ENCODE measurements around the gene CASP9.
"Not testable (repeated sequence)": the region's sequence is repeated elsewhere in the genome, so short reads cannot be mapped to it uniquely, and the experiment has no call there.

The CASP9 gene

DNA sequence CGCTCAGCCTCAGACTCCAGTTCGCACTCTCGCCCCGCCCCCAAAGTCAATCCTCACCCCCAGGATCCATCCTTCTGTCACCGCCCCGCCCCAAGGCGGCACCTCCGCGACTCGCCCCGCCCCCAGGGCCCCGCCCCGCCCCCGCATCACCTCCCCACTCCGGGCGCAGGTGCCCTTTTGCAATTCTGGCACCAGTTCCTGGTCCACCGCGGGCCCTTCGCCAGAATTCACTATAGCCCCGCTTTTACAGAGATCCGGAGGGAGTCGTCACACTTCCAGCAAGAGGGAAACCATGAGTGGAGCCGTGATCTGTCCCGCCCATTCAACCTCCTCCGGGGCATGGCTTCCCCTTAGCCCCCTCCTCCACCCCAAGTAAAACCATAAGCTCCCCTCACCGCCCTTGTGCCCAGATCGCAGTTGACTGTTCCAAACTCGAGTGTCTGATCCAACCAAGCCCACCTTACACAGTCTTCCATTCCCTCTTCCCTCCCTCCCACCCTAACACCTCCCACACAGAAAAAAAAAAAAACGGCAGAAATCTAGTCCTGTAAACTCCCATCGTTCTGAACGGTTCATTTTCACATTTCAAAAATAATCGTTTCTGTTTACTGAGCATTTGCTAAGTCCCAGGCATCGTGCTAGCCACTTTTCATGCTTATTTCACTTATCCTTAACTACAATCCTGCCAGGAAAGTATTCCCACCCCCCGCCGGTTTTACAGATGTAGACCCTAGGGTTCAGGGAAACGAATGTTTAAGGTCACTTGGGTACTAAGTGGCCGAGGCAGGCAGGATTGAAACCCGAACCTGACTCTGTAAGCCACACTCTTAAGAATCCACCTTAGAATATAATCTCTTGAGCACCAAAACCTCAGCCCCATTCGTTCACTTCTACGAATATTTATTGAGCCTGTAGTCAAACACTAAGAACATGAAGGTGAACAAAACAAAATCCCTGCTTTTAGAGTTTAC lies 1.3 kb upstream of the CASP9 start:
- DNase-seq: no peak

- DNase-seq: peak; percentile 99 to 100 (median 100)
Measured at GRCh38 chr1:15524283-15525049, 451 bp upstream of the CASP9 start.

DNA sequence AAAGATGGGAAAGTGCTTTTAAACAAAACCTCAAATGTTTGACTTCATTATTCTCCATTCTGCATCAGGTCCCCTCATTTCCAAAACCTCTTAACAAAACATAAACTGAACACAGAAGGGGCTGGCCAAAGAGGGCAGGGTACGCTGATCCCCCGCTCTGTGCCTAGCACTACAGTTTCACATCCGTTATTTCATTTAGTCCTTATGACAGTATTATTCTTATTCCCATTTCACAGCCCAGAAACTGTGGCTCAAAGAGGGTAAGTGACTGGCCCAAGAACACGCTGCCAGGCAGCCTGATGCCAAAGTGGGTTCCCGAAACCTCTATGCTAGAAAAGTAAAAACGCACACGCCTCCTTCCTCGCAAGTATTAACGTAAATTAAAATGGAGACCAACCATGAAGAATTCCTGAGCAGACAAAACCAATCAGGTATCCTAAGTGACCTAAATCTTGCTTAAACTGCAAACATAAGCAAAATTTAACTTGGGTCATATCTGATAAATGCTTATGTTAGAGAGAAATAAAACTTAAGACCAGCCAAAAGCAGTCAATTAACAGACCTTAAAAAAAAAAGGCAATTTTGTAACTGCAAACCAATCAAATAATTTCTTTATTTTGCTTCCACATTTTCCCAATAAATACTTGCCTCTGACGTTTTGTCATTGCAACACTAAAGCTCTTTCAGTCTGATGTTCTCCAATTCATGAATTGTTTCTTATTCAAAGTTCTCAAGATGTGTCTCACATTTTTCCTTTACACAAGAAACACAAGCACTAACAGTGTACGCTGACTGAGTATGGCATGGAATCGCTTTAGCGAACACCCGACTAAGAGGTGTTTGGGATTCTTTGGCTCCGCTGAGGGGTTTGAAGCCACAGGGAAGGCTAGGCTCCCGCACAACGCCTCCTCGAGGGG lies 653 bp downstream of the CASP9 start:
- no peak for DNase-seq

GRCh38 chr1:15522551-15522950 lies 1.5 kb downstream of the CASP9 start:
- no peak for DNase-seq

DNA sequence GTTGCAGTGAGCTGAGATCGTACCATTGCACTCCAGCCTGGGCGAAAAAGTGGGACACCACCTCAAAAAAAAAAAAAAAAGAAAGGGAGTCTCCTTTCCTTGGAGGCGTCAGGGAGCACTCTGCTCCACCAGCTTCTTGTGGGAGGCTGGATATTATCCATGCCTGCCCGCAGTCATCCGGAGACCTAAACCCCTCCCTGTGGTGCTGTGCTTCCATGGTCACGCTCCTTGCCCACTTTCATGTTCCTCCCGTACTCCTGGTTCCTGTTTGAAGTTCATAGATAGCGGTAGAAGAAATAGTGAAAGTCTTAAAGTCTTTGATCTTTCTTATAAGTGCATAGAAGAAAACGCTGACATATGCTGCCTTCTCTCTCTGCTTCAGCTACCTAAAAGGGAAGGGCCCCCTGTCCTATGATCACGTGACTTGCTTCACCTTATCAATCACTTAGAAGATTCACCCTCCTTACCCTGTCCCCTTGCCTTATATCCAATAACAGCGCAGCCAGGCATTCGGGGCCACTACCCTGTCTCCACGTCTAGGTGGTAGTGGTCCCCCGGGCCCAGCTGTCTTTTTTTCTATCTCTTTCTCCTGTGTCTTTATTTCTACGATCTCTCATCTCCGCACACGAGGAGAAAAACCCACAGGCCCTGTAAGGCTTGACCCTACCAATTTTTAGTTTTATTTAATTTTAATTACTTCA lies 2.7 kb downstream of the CASP9 start:
- DNase-seq: not testable (repeated sequence)

DNA sequence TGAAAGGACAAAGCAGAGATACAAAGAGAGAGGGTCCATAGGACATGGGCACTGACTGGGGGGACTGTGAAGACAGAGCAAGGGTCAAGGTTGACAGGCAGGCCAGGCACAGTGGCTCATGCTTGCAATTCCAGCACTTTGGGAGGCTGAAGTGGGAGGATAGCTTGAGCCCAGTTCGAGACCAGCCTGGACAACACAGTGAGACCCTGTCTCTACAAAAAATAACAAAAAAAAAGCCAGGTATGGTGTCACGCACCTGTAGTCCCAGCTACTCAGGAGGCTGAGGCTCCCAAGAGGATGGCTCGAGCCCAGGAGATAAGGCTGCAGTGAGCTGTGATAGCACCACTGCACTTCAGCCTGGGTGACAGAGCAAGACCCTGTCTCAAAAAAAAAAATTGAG lies 4.4 kb downstream of the CASP9 start:
- no peak for DNase-seq

DNA sequence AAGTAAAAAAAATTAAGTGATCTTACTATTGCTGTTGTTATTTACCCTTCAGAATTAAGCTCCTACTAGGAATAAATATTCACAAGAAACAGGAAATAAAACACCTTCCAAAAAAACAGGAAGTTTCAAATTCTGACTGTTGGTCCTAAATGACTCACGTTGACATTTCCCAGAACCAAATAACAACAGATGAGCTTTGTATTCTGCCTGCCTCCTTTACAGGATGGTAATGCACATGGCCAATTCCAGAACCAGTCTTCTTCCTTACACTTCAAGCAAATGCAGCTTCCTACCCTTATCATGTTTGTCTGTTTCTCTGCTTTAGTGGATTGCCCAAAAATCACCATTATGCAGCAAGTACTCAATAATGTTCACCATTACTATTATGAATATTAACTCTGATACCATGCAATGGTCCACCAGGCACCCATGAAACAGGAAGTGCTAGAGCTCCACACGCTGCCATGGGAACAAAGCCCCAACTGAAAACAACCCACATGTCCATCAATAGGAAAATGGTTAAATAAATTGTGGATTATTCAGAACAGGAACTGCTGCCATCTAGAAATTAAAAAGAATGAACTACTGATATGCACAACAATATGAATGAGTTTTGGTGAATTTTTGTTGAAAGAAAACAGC lies 8.9 kb downstream of the CASP9 start:
- DNase-seq: no peak

DNA sequence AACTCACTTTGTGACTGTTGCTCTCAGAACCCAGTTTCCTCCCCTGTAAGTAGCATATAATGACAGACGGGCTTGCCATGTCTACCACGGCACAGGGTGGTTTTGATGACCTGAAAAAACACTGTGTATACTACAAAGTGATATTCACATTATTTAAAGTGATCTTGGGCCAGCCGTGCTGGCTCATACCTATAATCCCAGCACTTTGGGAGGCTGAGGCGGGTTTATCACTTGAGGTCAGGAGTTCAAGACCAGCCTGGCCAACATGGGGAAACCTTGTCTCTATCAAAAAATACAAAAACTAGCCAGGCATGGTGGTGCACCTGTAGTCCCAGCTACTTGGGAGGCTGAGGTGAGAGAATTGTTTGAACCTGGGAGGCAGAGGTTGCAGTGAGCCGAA lies 9.5 kb downstream of the CASP9 start:
- DNase-seq: not testable (repeated sequence)

DNA sequence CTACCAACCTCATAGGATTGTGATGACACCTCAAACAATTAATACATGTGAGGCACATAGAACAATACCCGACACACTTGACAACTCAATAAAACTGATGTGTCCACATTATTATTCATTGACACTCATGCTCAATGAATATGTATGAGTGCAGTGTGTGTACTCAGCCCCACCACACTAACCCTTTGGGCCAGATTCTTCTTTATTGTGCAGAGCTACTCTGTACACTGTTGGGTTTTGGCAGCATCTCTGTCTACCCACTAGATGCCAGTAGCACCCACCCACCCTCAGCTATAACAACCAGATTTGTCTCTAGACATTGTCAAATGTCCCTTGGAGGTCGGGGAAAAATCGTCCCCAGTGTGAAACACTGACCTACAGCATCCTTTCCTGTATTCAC lies 10.1 kb downstream of the CASP9 start:
- DNase-seq: no peak

DNA sequence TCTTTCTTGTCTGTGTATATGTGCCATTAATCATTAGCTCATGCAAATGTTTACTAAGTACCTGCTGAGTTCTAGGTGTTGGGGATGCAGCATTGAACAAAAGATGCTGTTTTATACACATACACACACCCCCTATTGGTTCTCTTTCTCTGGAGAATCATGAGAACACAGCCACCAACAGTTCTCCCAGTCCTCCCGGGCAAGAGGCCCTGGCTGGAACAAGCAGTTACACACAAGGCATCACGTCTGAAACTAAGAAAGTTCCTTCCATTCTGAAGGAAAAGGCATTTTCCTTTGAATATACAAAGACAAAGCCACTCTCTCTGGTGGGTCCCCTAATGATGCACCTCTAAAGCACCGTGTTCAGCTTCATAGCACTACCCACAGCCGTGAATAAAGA lies 10.8 kb downstream of the CASP9 start:
- DNase-seq: no peak

- DNase-seq: no peak
Measured at GRCh38 chr1:15510611-15511405, 13.2 kb downstream of the CASP9 start.

- DNase-seq: no peak
Measured at GRCh38 chr1:15509586-15509985, 14.4 kb downstream of the CASP9 start.

GRCh38 chr1:15508700-15509487 lies 15.1 kb downstream of the CASP9 start:
- no peak for DNase-seq

DNA sequence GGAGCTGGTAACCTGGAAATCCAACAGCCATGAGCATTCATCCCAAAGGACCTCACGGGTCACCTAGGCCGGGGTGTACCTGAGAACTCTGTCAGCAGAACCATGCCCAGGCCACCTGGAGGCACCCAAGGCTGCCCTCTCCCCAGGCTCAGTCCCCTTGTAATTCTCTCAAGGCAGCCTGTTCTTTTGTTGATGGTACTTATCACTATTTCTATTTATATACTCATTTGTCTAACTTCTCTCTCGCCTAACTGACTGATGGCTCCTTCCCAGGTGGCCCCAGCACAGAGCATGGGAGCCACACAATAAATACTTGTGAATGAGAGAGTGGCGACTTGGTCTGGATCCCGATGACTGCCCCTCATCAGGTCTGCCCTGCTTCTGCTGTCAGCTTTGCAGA lies 16.7 kb downstream of the CASP9 start:
- DNase-seq: no peak

- DNase-seq: no peak
Measured at GRCh38 chr1:15506831-15507230, 17.2 kb downstream of the CASP9 start.

- no peak for DNase-seq
Measured at GRCh38 chr1:15504436-15504835, 19.6 kb downstream of the CASP9 start.

DNA sequence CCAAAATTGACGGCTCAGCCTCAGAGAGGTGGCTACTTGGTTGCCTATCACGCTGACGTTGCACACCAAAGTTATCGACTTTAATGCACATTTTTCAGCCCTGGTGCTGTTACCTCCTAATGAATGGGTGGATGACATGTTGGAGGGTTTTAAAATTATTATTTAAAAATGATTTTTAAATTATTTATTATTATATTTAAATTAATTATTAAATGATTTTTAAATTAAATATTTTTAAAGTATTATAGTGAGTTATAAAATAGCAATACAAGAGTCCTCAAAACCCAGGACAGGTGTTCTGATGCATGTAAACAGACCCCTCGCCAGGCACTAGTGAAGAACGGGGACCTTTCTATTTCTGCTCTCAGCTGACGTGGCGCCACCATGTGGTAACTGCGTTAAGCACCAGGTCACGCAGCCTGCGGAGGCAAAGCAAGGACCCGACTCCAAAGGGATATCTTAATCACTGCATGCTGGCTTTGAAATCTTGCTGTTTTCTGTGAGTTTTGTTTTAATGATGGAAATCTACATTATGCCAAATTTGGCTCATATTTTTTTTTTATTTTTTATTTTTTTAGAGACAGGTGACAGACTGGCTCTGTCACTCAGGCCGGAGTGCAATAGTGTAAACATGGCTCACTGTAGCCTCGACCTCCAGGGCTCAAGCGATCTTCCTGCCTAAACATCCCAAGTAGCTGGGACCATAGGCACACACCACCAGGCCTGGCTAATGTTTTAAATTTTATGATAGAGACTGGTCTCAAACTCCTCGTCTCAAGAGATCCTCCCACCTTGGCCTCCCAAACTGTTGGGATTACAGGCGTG lies 22.6 kb downstream of the CASP9 start:
- DNase-seq: peak in 3 of 4 experiments; percentile 4 to 19 (median 8)

DNA sequence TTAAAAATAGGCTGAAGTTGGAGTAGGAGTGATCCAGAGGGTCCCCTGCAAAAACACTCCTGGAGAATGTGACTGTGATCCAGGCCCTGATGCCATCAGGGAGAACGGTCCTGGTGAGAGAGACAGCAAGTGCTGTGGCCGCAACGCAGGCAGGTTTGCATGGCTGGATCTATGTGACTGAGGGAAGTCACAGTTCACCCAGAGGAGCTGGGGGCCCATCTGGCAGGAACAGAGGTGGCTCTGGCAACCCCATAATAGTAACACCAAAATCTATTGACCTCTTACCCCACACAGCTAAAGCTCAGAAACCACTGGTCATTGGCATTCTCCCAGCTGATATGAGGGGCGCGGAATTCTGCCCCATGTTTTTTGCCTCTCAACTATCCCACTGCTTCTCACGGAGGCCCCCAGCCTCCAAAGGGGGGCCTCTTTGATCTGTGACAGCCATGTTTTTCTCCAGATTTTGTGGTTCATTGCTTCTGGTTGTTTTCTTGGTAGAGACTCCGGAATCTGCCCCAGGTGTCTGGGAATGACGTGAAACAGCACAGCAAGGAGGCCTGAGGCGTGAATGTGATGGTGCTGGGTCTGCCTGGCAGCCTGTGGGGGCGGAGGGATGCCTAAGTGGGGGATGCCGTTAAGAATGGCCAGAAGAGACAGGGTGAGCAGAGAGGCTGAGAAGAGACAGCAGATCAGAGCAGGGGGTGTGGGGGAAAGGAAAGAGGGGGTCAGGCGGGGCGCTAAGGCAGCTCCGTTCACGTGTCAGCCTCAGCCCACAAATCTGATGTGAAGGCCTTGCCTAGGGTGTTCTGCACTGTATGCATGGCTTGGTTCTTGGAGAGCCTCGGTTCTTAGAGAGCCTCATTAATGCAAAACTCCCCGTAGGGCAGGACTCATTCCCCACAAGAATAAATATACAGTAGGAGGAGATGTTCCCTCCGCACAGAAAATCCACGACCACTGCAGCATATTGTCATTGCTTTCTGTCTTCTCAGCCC lies 23.5 kb downstream of the CASP9 start:
- no peak for DNase-seq

All from activated CD4-positive, CD25-positive, alpha-beta regulatory T cell (primary cell).